Measurements from ENCODE around the gene MRPL58.

Gene MRPL58

GRCh38 chr17:75064040-75064439 is 51.6 kb downstream of the MRPL58 start:
- Histone ChIP-seq H3K27ac (ENCODE audit: low read depth, low read length, severe bottlenecking) (no peak overlapping the region), H3K4me1 (ENCODE audit: control insufficient read depth, insufficient read depth, low read length, poor library complexity, severe bottlenecking) (peaks cover 6% of the 10 kb centered on the region), H3K36me3 (ENCODE audit: control insufficient read depth, insufficient read depth, low read length) (peaks cover 58% of the 10 kb centered on the region), H3K9me3 (ENCODE audit: control insufficient read depth, low read length) (no peaks in the 10 kb centered on the region), H3K4me3 (ENCODE audit: extremely low read depth, insufficient read depth, low read length, poor library complexity, severe bottlenecking) (no peak overlapping the region)
- 97 to 99% methylated on average over 9 of the region's 11 CpGs for WGBS, 2 experiments (ENCODE audit: insufficient coverage in 2 of 2)

GRCh38 chr17:75064460-75064859 is 52.0 kb downstream of the MRPL58 start:
- H3K4me1 ChIP-seq (ENCODE audit: control insufficient read depth, insufficient read depth, low read length, poor library complexity, severe bottlenecking): peaks cover 6% of the 10 kb centered on the region
- no peak overlapping the region for H3K27ac ChIP-seq (ENCODE audit: low read depth, low read length, severe bottlenecking)
- H3K36me3 ChIP-seq (ENCODE audit: control insufficient read depth, insufficient read depth, low read length): peaks cover 53% of the 10 kb centered on the region
- no peak overlapping the region for H3K4me3 ChIP-seq (ENCODE audit: extremely low read depth, insufficient read depth, low read length, poor library complexity, severe bottlenecking)
- no peaks in the 10 kb centered on the region for H3K9me3 ChIP-seq (ENCODE audit: control insufficient read depth, low read length)
- WGBS, 2 experiments (ENCODE audit: insufficient coverage in 2 of 2): 94 to 97% methylated on average over 4 to 6 of the region's 8 CpGs

- Histone ChIP-seq H3K4me1 (ENCODE audit: control insufficient read depth, insufficient read depth, low read length, poor library complexity, severe bottlenecking) (peaks cover 6% of the 10 kb centered on the region), H3K4me3 (ENCODE audit: extremely low read depth, insufficient read depth, low read length, poor library complexity, severe bottlenecking) (no peak overlapping the region), H3K36me3 (ENCODE audit: control insufficient read depth, insufficient read depth, low read length) (peaks cover 53% of the 10 kb centered on the region), H3K9me3 (ENCODE audit: control insufficient read depth, low read length) (no peaks in the 10 kb centered on the region), H3K27ac (ENCODE audit: low read depth, low read length, severe bottlenecking) (no peak overlapping the region)
- 94% methylated on average over 18 of the region's 18 CpGs for WGBS, 2 experiments (ENCODE audit: insufficient coverage in 2 of 2)
Observed at GRCh38 chr17:75064867-75065561, 52.5 kb downstream of the MRPL58 start.

GRCh38 chr17:75065562-75066151 is 53.2 kb downstream of the MRPL58 start:
- Histone ChIP-seq H3K27ac (ENCODE audit: low read depth, low read length, severe bottlenecking) (no peak overlapping the region), H3K9me3 (ENCODE audit: control insufficient read depth, low read length) (no peaks in the 10 kb centered on the region), H3K4me3 (ENCODE audit: extremely low read depth, insufficient read depth, low read length, poor library complexity, severe bottlenecking) (no peak overlapping the region), H3K4me1 (ENCODE audit: control insufficient read depth, insufficient read depth, low read length, poor library complexity, severe bottlenecking) (peaks cover 6% of the 10 kb centered on the region), H3K36me3 (ENCODE audit: control insufficient read depth, insufficient read depth, low read length) (peaks cover 48% of the 10 kb centered on the region)
- WGBS, 2 experiments (ENCODE audit: insufficient coverage in 2 of 2): 98 to 100% methylated on average over 5 of the region's 6 CpGs

GRCh38 chr17:75067856-75068255 is 55.4 kb downstream of the MRPL58 start:
- H3K4me1 ChIP-seq (ENCODE audit: control insufficient read depth, insufficient read depth, low read length, poor library complexity, severe bottlenecking): peaks cover 6% of the 10 kb centered on the region
- H3K27ac ChIP-seq (ENCODE audit: low read depth, low read length, severe bottlenecking): no peak overlapping the region
- no peaks in the 10 kb centered on the region for H3K9me3 ChIP-seq (ENCODE audit: control insufficient read depth, low read length)
- H3K4me3 ChIP-seq (ENCODE audit: extremely low read depth, insufficient read depth, low read length, poor library complexity, severe bottlenecking): no peak overlapping the region
- WGBS, 2 experiments (ENCODE audit: insufficient coverage in 2 of 2): 86 to 100% methylated on average over 1 of the region's 4 CpGs
- H3K36me3 ChIP-seq (ENCODE audit: control insufficient read depth, insufficient read depth, low read length): peaks cover 27% of the 10 kb centered on the region

GRCh38 chr17:75068750-75069149 is 56.3 kb downstream of the MRPL58 start:
- Histone ChIP-seq H3K27ac (ENCODE audit: low read depth, low read length, severe bottlenecking) (no peak overlapping the region), H3K36me3 (ENCODE audit: control insufficient read depth, insufficient read depth, low read length) (peaks cover 18% of the 10 kb centered on the region), H3K4me3 (ENCODE audit: extremely low read depth, insufficient read depth, low read length, poor library complexity, severe bottlenecking) (no peak overlapping the region), H3K4me1 (ENCODE audit: control insufficient read depth, insufficient read depth, low read length, poor library complexity, severe bottlenecking) (peaks cover 6% of the 10 kb centered on the region), H3K9me3 (ENCODE audit: control insufficient read depth, low read length) (no peaks in the 10 kb centered on the region)
- 81 to 88% methylated on average over 3 of the region's 8 CpGs for WGBS, 2 experiments (ENCODE audit: insufficient coverage in 2 of 2)

GRCh38 chr17:75069783-75070182 is 57.3 kb downstream of the MRPL58 start:
- peaks cover 6% of the 10 kb centered on the region for H3K4me1 ChIP-seq (ENCODE audit: control insufficient read depth, insufficient read depth, low read length, poor library complexity, severe bottlenecking)
- H3K9me3 ChIP-seq (ENCODE audit: control insufficient read depth, low read length): no peaks in the 10 kb centered on the region
- peaks cover 8% of the 10 kb centered on the region for H3K36me3 ChIP-seq (ENCODE audit: control insufficient read depth, insufficient read depth, low read length)
- H3K27ac ChIP-seq (ENCODE audit: low read depth, low read length, severe bottlenecking): no peak overlapping the region
- no peak overlapping the region for H3K4me3 ChIP-seq (ENCODE audit: extremely low read depth, insufficient read depth, low read length, poor library complexity, severe bottlenecking)
- 94 to 96% methylated on average over 2 of the region's 2 CpGs for WGBS, 2 experiments (ENCODE audit: insufficient coverage in 2 of 2)
